Measurements from ENCODE around the gene PIEZO1. TPM values are rescaled to one million over a fixed set of nuclear protein-coding genes. Genes with fewer than 3 reads are reported as not detected.

Gene PIEZO1
- total and polyA plus RNA-seq, 8 donors = 16.3 to 255 (median 31.8) TPM

DNA sequence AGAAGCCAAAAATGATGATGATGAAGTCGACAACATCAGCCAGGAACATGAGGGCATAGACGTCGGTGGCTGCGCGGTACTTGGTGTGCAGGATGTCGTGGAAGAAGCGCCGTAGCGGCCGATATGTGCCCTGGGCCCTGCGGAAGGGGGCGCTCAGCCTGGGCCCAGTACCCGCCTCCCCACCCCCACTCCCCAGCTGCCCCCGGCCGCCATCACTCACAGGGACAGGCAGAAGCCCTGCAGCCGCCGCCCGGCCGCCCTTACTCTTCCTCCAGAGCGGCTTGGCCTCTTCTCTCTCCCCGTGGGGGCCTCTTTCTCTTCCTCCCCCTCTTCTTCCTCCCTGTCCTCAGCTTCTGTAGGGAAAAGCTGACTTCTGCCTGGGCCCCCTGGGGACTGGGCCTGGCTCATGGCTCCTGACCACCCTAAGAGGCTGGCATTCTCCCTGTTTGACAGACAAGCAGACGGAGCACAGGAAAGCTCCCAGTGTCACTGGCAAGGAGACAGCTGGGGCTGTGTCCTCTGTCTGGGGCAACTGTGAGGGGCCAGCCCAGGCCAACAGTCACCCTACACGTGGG lies 64.5 kb downstream of the PIEZO1 start:
- Histone ChIP-seq H3K36me3 (peaks cover 0 to 25% (median 3%) of the 10 kb centered on the region in 3 donors), H3K4me1 (no peaks in the 10 kb centered on the region), H3K27ac (no peak overlapping the region), H3K4me3 (no peak overlapping the region), H3K9me3 (no peaks in the 10 kb centered on the region), H3K27me3 (no peaks in the 10 kb centered on the region)
- intact Hi-C loops (cut with DNase I) = no loop called here
- WGBS, 2 donors = 91 to 97% methylated on average over 17 to 23 of the region's 23 CpGs
- DNase-seq = no peak
- TF ChIP-seq, protein P1, sequence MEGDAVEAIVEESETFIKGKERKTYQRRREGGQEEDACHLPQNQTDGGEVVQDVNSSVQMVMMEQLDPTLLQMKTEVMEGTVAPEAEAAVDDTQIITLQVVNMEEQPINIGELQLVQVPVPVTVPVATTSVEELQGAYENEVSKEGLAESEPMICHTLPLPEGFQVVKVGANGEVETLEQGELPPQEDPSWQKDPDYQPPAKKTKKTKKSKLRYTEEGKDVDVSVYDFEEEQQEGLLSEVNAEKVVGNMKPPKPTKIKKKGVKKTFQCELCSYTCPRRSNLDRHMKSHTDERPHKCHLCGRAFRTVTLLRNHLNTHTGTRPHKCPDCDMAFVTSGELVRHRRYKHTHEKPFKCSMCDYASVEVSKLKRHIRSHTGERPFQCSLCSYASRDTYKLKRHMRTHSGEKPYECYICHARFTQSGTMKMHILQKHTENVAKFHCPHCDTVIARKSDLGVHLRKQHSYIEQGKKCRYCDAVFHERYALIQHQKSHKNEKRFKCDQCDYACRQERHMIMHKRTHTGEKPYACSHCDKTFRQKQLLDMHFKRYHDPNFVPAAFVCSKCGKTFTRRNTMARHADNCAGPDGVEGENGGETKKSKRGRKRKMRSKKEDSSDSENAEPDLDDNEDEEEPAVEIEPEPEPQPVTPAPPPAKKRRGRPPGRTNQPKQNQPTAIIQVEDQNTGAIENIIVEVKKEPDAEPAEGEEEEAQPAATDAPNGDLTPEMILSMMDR (IDR thresholded peaks at IDR 0.05) = no peak
- FAIRE-seq = no peak
- ATAC-seq = no peak

DNA sequence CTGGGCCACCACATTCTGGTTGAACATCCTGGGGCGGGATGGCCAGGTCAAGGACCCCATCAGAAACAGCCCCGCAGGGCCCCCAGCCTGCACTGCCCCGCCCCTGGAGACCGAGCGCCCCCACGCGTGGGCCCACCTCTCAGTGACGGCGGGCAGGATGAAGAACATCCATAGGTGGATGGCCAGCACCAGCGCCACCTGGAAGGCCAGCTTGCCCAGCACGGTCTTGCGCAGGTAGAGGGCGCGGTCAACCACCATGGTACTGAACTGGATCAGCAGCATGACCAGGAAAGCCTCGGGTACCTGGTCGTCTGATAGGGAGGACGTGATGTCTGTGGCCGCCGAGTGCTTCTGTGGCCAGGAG lies 65.1 kb downstream of the PIEZO1 start:
- ATAC-seq (no peak), FAIRE-seq (no peak), DNase-seq (no peak)
- Histone ChIP-seq H3K36me3 (peaks cover 0 to 25% (median 8%) of the 10 kb centered on the region in 3 donors), H3K27ac (no peak overlapping the region), H3K4me3 (no peak overlapping the region), H3K4me1 (no peaks in the 10 kb centered on the region), H3K27me3 (no peaks in the 10 kb centered on the region), H3K9me3 (no peaks in the 10 kb centered on the region)
- WGBS, 2 donors = 95% methylated on average over 19 of the region's 19 CpGs
- intact Hi-C loops (cut with DNase I) = no loop called here
- TF ChIP-seq, protein P1 (IDR thresholded peaks at IDR 0.05) = no peak

DNA sequence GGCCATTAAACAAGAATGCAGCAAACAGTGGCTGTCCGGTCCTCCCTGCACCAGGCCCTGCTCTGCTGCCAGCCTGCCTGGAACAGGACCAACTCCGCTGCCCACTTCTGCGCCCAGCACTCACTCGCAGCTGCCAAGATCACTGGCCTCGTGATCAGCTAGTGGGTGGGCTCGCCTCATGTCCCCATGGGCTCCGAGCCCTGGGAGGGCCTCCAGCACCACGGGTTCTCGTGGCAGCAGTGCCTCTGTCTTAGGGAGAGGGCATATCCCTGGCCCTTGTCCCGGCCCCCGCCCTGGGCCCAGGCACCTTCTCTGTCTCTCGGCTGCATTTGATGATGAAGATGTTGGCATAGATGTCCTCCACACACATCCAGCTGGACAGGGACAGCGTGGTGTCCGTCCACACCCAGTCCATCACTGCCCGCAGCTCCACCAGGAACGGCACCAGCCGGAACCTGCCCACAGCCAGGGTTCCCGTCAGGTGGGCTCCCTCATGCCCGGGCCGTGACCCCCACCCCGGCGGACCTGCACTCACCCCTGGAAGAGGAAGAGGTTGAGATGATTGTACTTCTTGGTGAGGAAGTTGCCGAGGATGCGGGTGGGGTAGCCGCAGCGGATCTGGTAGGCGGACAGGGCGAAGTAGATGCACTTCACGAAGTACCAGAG lies 65.6 kb downstream of the PIEZO1 start:
- TF ChIP-seq, protein P1 (IDR thresholded peaks at IDR 0.05) = no peak
- no peak for DNase-seq
- Histone ChIP-seq H3K27me3 (no peaks in the 10 kb centered on the region), H3K9me3 (no peaks in the 10 kb centered on the region), H3K4me1 (no peaks in the 10 kb centered on the region), H3K36me3 (peaks cover 0 to 22% (median 12%) of the 10 kb centered on the region in 3 donors), H3K27ac (no peak overlapping the region), H3K4me3 (no peak overlapping the region)
- 93 to 95% methylated on average over 29 of the region's 29 CpGs for WGBS, 2 donors
- intact Hi-C loops (cut with DNase I) = no loop called here
- ATAC-seq = no peak
- no peak for FAIRE-seq

DNA sequence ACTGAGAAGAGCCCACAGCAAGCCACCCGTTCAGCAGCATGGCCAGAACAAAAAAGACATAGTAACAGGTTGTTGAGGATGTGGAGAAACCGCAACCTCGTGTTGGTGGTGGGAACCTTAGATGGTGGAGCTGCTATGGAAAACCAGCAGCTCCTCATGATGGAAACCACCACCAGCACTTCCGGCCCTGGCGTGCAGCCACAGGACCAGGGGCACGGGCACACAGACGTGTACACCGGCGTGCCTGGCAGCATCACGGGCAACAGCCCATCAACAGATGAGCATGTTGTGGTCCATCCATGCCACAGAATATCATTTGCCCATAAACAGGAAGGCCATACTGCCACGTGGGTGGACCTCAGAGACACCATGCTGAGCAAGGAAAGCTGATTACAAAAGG lies 66.8 kb downstream of the PIEZO1 start:
- intact Hi-C loops (cut with DNase I) = no loop called here
- TF ChIP-seq, protein P1 (IDR thresholded peaks at IDR 0.05) = no peak
- ATAC-seq = no peak

DNA sequence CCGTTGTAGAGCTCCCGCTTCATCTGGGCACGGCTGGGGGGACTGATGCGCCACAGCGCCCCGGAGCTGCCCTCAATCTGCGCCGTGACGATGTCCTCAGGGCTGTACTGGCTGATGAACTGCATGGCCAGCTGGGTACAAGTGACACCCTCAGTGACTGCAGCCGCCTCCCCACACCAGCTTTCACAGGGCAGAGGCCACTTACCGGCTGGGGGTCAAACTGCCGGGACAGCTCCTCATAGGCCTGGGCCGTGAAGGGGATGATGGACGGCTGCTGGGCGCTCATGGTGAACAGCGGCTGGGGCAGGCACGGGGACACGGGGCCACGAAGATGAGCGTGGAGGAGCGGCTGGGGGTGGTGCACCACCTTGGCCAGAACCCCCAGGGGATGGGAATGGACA lies 68.4 kb downstream of the PIEZO1 start:
- FAIRE-seq = no peak
- no peak for ATAC-seq
- TF ChIP-seq, protein P1 (IDR thresholded peaks at IDR 0.05) = no peak
- Histone ChIP-seq H3K27ac (no peak overlapping the region), H3K27me3 (no peaks in the 10 kb centered on the region), H3K9me3 (no peaks in the 10 kb centered on the region), H3K36me3 (peaks cover 0 to 17% (median 12%) of the 10 kb centered on the region in 3 donors), H3K4me3 (no peak overlapping the region), H3K4me1 (no peaks in the 10 kb centered on the region)
- no peak for DNase-seq
- intact Hi-C loops (cut with DNase I) = no loop called here
- WGBS, 2 donors = 96 to 98% methylated on average over 21 of the region's 21 CpGs

More for the DNA sequence above, 66.8 kb downstream of the PIEZO1 start:
- DNase-seq (no peak), FAIRE-seq (no peak)
- Histone ChIP-seq H3K36me3 (peaks cover 0 to 22% (median 12%) of the 10 kb centered on the region in 3 donors), H3K9me3 (no peaks in the 10 kb centered on the region), H3K27me3 (no peaks in the 10 kb centered on the region), H3K4me3 (no peak overlapping the region), H3K27ac (no peak overlapping the region), H3K4me1 (no peaks in the 10 kb centered on the region)
- WGBS, 2 donors = 93 to 96% methylated on average over 11 of the region's 11 CpGs

All from pancreas (tissue), 10 donors.